Colon (tissue), 2 donors: ENCODE results near the gene RYR1.
"Not testable (repeated sequence)": the region's sequence is repeated elsewhere in the genome, so short reads cannot be mapped to it uniquely, and the experiment has no call there.

Experiments used
- FAIRE-seq: peaks from 2 replicates; lab custom pipeline; 2012; peaks lifted over from hg19 to GRCh38; lab: Jason Lieb, UNC
- donor health status: control.
- donor health status: control.

RYR1 gene

DNA sequence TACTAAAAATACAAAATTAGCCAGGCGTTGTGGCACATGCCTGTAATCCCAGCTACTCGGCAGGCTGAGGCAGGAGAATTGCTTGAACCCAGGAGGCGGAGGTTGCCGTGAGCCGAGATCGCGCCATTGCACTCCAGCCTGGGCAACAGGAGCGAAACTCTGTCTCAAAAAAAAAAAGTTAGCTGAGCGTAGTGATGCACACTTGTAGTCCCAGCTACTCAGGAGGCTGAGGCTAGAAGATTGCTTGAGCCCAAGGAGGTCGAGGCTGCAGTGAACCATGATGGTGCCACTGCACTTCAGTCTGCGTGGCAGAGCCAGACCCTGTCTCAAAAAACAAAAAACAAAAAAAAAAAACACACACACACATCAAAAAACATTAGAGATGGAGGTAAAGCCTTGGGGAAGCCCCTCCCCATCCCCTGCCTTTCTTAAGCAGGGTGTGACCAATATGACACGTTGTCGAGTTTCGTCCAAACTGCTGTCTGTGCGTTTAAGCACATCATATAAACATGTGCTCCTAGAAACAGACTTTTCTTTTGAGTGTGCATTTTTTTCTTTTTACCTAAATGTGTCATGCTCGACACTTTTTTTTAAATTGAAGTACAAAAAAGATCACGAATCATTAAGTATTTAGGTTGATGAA, 6.3 kb upstream of the RYR1 start:
- not testable (repeated sequence) for FAIRE-seq

DNA sequence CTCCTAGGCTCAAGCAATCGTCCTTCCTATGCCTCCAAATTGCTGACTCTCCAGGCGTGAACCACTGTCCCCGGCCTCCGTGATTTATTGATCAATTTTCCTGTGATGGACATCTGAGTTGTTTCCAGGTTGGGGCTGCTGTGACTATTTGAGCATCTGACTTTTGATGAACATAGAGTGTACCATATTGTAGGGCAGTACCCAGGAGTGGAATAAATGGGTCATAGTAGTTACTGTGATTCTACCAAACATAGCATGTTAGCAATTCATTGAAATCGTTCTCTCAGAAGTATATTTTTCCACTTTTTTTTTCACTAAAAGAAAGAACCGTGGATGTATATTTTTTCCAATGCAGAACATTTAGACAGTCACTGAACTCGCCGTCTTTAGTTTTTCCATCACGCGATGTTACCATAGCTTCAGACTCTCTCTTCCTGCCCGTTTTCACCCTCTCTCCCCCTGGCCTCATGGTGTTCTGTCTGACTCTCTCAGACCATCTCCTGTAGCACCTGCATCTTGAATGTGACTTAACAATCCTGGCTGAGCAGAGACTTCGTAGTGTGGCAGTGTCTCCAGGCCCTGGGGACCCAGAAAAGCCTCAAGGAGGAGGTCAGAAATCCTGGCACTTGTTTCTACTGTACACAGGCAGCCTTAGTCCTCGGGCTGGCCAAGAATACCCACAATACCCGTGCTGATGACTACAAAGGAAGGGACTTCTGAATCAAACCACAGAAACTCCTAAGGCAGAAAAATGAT, 4.3 kb upstream of the RYR1 start:
- no peak for FAIRE-seq

DNA sequence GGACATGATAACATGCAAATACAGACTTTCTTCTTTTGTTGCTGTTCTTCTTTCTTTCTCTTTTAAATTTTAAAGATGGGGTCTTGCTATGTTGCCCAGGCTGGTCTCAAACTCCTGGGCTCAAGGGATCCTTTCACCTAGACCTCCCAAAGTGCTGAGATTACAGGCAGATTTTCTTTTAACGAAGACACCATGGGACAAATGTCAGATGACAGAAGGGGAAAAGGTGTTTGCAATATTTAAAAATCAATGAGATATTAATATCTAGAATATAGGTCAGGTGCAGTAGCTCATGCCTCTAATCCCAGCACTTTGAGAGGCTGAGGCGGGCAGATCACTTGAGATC, 3.7 kb upstream of the RYR1 start:
- FAIRE-seq = no peak

DNA sequence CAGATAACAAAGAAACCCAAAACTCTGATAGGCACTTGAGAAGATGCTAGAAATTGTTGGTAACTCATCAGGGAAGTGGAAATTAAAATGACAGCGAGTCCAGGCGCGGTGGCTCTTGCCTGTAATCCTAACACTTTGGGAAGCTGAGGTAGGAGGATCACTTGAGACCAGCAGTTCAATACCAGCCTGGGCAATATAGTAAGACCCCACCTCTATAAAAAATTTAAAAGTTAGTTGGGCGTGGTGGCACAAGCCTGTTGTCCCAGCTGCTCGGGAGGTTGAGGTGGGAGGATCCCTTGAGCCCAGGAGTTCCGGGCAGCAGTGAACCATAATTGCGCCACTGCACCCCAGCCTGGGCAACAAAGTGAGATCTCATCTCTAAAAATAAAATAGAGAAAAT, 2.6 kb upstream of the RYR1 start:
- FAIRE-seq = no peak

DNA sequence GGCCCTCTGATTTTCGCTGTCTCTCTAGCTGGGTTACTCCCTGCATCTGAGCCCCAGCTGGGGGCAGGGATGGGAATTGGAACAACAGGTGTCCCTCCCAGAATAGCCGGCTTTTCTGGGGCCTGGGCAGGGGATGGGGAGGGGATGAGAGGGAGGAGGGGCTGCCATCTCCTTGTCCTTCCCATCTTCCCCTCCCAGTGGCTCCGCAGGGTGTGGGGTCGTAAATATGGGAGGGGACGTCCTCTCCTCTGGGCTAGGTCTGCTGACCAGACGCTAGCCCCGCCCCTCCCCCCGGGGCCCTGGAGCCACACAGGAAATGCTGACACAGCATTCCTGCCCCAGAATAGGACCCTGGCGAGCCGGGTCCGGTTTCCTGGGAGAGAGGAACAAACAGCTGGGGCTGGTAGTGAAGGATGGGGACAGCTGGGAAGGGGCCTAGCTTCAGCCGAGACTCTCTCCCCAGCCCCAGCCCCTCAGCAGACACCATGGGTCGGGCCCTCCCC, 1.1 kb downstream of the RYR1 start:
- no peak for FAIRE-seq

DNA sequence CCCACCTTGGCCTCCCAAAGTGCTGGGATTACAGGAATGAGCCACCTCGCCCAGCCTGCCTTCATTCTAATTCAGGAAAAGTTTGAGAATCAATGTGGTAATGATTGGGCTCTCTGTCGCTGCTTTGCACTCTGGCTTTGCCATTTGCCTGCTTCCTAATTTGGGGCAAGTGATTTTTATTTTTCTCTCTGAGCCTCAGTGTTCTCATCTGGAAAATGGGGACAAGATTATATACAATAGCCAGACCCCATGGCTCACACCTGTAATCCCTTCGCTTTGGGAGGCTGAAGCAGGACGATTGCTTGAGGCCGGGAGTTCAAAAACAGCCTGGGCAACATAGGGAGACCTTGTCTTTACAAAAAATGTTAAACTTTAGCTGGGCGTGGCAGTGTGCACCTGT, 3.8 kb downstream of the RYR1 start:
- FAIRE-seq = no peak

DNA sequence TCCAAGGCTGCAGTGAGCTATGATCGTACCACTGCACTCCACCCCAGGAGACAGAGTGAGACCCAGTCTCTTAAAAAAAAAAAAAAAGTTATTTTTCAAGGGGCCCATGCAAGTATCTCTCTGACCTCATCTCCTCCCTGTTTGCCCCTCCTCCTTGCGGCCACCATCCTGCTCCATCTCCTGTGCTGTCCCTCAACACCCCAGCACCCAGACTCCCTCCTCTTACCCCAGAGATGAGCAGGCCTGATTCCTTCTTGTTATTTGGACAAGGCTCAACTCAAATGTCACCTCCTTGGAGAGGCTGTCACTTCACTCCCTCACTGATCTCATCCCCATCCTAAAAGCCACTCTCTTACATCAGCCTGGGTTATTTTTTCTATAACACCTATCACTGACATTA, 4.4 kb downstream of the RYR1 start:
- FAIRE-seq = no peak

DNA sequence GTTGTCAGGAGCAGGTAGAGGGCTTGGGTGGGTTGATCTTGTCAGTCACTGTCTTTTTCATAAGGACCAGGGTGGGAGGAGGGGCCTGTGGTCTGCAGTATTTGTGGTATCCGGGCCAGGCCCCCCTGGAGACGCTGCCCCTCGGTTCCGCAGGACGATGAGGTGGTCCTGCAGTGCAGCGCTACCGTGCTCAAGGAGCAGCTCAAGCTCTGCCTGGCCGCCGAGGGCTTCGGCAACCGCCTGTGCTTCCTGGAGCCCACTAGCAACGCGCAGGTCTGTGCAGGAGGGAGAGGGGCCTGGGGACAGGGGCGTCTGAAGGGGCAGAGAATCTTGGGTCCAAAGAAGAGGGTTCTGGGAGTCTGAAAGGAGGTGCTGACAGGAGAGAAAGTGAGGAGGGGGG, 7.1 kb downstream of the RYR1 start:
- no peak for FAIRE-seq

DNA sequence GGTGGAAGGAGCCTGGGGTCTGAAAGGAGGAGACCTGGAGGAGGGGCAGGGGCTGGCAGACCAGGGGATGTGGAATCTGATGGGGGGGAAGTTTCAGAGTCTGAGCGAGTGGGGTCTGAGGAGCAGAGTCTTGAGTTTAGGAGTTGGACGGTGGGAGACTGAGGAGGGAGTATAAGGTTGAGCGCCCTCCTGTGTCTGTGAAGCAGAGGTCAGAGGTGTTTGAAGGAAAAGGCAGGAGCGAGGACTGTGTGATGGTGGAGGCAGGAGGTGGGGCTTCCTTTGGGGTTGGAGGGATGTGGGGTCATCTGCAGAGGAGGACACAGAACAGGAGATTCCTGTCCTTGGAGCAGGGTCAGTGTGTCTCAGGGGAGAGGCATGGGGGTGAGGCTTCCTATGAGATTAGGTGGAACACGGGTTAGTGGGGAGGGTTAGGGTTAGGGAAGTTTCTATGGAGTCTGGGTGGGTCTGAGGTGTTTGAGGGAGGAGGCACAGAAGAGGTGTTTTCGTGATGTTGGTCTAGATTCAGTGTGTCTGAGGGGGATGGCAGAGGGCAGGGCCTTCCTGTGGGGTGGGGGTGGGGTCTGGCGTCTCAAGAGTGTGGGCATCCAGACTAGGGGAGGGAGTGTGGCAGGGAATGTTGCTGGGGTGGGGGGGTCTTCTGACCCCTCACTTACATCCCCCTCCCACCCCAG, 8.3 kb downstream of the RYR1 start:
- no peak for FAIRE-seq

DNA sequence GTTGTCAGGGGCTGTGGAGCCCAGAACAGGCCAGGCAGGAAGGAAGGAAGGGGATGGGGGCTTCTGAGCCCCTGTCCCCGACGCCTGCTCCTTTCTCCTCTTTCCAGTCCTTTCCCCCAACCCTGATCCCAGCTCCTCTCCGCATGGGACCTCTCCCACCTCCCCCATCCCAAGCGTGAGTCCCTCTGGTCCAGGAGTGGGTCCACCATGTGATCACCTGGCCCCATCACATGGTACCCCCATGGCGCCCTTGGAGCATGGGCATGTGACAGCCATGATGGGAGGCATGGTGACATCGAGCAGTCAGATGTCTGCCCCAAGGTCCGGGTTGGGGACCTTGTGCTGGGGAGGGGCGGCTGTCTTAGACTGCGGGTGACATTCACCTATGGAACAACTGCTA, 9.2 kb downstream of the RYR1 start:
- no peak for FAIRE-seq

DNA sequence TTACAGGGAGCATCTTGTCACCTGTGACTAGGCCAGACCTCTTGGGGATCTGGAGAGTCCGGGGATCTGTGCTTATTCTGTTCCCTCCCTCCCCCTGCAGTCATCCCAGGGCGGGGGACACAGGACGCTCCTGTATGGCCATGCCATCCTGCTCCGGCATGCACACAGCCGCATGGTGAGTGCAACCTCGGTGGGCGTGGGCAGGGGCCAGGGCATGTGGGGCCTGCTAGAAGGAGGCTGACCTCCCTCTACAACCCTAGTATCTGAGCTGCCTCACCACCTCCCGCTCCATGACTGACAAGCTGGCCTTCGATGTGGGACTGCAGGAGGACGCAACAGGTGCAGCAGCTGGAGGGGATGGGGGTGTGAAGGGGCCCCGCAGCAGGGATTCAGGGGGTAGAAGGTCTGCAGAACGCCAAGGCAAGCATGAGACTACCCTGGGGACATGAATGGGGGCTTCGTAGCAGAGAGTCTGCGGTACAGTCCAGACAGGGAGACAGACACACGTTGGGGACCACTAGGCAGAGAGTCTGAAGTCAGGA, 10.0 kb downstream of the RYR1 start:
- no peak for FAIRE-seq

DNA sequence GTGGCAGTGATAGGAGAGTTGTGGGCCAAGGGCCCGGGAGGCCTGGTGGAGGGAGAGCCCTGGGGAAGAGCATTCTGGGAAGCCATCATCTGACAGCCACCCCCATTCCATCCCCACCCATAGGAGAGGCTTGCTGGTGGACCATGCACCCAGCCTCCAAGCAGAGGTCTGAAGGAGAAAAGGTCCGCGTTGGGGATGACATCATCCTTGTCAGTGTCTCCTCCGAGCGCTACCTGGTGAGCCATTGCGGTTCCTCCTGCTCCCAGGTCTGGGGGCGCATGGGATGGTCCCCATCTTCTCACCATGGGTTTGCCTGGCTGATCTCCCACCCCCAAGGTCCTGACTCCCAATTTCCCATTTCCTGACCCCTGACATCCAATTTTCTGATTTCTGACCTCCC, 10.5 kb downstream of the RYR1 start:
- no peak for FAIRE-seq

DNA sequence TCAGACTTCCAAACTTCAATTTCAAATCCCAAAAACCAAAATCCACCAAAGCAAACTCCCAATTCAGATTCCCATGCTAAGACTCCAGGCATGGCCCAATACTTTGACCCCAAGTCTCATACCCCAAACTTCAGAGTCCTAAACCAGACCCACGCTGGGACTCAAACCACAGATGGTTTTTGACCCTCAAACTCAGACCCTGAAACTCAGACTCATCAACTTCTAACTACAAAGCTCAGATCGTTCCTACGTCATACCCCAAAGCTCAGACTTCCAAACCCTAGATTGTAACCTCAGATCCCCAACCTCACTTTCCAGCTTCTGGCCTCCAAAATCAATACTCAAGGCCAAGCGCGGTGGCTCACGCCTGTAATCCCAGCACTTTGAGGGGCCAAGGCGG, 11.9 kb downstream of the RYR1 start:
- FAIRE-seq = no peak

DNA sequence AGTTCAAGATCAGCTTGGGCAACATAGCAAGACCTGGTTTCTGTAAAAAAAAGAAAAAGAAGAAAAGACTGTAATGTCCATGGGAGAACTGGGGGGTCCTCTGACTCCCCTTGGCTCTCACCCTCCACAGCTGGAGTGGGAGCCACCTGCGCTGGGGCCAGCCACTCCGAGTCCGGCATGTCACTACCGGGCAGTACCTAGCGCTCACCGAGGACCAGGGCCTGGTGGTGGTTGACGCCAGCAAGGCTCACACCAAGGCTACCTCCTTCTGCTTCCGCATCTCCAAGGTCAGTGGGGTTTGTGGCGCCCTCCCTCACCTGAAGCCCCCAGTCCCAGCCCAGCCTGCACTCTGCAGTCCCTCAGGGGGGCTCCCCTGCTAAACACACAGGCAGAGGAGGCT, 14.7 kb downstream of the RYR1 start:
- no peak for FAIRE-seq

DNA sequence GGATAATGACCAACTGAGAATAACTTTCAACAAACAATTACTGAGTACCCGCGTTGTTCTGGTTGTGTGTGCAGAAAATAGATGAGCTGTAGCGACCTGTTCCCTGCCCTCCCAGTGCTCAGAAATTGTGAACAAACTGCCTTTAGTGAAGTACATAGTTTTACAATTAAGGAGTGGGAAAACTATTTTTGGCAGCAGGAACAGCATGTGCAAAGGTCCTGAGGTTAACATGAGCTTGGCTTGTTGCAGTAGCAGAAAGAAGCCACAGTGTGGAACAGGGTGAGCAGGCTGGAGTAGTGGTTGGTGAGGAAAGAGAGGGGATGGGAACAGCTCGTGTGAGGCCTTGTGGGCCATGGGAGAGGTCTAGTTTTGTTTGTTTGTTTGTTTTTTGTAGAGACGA, 16.0 kb downstream of the RYR1 start:
- no peak for FAIRE-seq

DNA sequence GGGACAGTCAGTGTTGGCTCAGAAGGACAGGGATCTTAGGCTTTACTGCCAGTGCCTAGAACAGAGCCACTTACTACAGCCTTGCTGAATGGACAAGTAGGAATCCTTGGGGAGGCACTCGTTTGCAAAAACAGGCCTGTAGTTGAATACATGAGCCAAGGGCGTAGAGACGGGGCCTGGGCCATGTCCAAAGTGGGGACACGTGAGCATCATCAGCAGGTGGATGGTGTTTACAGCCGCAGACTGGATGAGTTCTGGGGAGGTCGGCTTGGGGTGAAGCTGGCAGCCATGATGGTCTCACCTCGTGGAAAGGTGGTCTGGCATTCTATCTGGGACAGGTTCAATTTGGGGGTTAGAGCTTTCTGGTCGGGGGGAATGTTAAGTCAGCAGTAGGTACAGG, 17.5 kb downstream of the RYR1 start:
- FAIRE-seq = no peak

DNA sequence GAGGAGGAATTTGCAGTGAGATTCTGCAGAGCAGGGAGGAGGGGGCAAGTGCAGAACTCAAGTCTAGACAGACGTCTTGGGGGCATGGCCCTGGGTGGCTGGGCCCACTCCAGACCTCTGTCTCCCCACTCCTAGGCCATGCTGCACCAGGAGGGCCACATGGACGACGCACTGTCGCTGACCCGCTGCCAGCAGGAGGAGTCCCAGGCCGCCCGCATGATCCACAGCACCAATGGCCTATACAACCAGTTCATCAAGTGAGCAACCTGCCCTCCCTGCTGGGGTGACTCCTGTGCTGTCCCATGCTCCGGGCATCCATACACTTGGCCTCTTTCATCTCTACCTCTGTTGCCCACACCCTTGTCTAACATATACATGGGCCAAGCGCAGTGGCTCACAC, 18.1 kb downstream of the RYR1 start:
- no peak for FAIRE-seq

DNA sequence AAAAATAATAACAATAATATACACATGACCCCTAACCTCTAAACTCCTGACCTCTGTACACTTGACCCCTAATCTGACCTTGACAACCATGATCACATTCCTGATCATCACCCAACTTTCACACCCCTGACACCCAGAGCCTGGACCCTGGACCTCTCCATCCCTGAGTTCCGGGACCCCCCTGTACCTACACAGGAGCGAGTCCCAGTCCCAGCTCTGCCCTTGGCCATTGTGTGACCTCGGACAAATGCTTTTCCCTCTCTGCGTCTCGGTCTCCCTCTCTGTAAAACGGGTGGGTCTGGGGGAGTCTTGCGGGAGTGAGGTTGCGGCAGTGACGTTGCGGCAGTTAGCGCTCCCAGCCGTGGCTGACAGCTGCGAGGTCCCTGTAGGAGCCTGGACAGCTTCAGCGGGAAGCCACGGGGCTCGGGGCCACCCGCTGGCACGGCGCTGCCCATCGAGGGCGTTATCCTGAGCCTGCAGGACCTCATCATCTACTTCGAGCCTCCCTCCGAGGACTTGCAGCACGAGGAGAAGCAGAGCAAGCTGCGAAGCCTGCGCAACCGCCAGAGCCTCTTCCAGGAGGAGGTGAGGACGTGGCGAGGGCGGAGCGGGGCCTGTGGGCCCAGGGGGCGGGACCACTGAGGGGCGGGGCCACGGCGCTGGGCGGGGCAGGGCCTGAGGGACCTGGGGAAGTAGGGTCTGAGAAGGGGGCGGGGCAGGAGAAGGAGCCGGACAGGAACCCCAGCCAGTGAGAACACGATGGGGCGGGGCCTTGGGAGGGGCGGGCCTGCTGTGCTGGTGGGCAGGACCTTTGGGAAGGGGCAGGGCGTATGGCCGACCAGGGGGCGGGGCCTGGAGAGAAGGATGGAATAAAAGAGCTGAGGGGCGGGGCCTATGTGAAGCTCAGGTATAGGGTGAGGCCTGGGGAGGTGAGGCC, 19.2 kb downstream of the RYR1 start:
- FAIRE-seq = no peak

DNA sequence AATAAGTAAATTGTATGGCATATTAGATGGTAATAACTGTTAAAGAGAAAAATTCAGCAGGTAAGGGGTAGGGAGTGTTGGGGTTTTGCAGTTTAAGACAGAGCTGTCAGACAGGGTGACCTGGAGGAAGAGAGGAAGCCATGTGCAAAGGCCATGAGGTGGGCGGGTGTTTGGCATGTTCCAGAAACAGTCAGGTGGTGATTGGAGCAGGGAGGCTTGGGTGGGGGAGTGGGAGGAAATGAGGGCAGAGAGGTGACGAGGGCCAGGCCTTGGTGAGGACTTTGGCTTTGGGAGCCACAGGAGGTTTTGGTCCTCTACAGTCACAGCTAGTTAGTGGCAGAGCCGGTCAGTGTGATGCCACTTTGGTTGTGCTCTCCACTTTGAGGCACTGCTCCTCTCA, 20.1 kb downstream of the RYR1 start:
- FAIRE-seq = no peak

DNA sequence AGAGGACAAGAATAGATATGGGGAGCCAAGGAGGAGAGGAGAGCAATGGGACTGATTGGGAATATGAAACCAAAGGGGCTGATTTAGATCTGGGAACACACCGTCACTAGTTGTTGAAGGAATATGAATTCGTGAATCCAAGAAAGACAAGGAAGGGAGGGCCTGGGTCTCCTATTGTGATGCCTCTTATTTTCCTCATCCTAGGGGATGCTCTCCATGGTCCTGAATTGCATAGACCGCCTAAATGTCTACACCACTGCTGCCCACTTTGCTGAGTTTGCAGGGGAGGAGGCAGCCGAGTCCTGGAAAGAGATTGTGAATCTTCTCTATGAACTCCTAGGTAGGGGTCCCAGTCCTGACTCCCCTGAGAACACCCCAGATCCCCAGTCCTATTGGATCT, 21.5 kb downstream of the RYR1 start:
- FAIRE-seq = no peak

DNA sequence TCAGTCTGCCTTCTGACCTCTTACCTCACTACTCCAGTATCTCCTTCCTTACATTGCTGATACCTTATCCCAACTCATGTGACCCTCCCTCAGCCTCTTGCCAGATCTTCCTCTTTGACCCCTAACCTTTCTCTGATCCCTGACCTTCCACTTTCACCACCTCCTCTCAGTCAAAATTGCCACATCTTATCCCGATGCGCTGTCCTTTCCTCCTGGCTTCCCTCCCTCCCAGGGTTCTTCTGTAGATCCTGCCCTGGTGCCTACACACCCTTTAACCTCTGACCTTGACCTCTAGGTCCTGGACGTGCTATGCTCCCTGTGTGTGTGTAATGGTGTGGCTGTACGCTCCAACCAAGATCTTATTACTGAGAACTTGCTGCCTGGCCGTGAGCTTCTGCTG, 23.7 kb downstream of the RYR1 start:
- FAIRE-seq = no peak
